Heart left ventricle (tissue), 16 donors: ENCODE results near the gene RIMS4. TPM values are rescaled to one million over a fixed set of nuclear protein-coding genes. Genes with fewer than 3 reads are reported as not detected.
"Not testable (repeated sequence)": the region's sequence is repeated elsewhere in the genome, so short reads cannot be mapped to it uniquely, and the experiment has no call there.

Experiments used
- ATAC-seq, 4 donors: fragments of 200-7000 bp; cut with Tn5 transposase; one replicate each; pipeline ENCODE4 v1.9.1; 2020 to 2022; ENCODE audit warnings: moderate library complexity in 4 of 4, mild to moderate bottlenecking in 3 of 4, moderate number of reproducible peaks in 1 of 4
- DNase-seq, 5 donors: peaks; one replicate each; pipeline ENCODE4 v3.0.0-alpha.2; 2020
- H3K27ac ChIP-seq, 12 donors: fragments of 200-600 bp; sonication (generic) in 4 of 12; one replicate each; pipeline versions ENCODE4 v1.5.0 to v1.8.0; 2016 to 2022; ENCODE audit warnings: mild to moderate bottlenecking in 2 of 12
- H3K27me3 ChIP-seq, 9 donors: fragments of 200-600 bp; sonication (generic) in 2 of 9; one replicate each; pipeline versions ENCODE4 v1.5.1 to v1.8.0; 2016 to 2022; ENCODE audit warnings: mild to moderate bottlenecking in 3 of 9
- H3K36me3 ChIP-seq, 9 donors: fragments of 200-600 bp; sonication (generic) in 2 of 9; one replicate each; pipeline versions ENCODE4 v1.5.0 to v1.8.0; 2018 to 2022; ENCODE audit warnings: mild to moderate bottlenecking in 2 of 9
- H3K4me1 ChIP-seq, 12 donors: fragments of 200-600 bp; sonication (generic) in 4 of 12; one replicate each; pipeline versions ENCODE4 v1.5.0 to v1.8.0; 2016 to 2022; ENCODE audit warnings: mild to moderate bottlenecking in 3 of 12
- H3K4me3 ChIP-seq, 12 donors: fragments of 200-600 bp; sonication (generic) in 4 of 12; one replicate each; pipeline versions ENCODE4 v1.5.0 to v1.8.0; 2017 to 2022; ENCODE audit warnings: mild to moderate bottlenecking in 9 of 12, moderate library complexity in 4 of 12
- H3K9me3 ChIP-seq, 12 donors: fragments of 200-600 bp; sonication (generic) in 4 of 12; one replicate each; pipeline versions ENCODE4 v1.5.0 to v1.8.0; 2016 to 2022; ENCODE audit warnings: mild to moderate bottlenecking in 1 of 12
- CTCF ChIP-seq, 12 donors: fragments of 200-600 bp; sonication (generic) in 4 of 12; IDR thresholded peaks; one replicate each; pipeline versions ENCODE4 v1.5.0 to v1.8.0; 2018 to 2022; ENCODE audit warnings: antibody characterized with exemption in 12 of 12, mild to moderate bottlenecking in 5 of 12
- POLR2A ChIP-seq, 2 donors: fragments of 450-650 bp; IDR thresholded peaks; one replicate each; pipeline ENCODE4 v1.6.1; 2017; ENCODE audit warnings: antibody characterized with exemption in 2 of 2, mild to moderate bottlenecking in 2 of 2, moderate library complexity in 2 of 2
- WGBS, 4 donors: extraction: QIAGEN DNeasy Blood & Tissue Kit in 2 of 4; methylation state at CpG; one replicate each; pipeline versions ENCODE4 v1.1.5 to v1.1.7; 2013 to 2018; 5-methylcytosine and 5-hydroxymethylcytosine counted together
- intact Hi-C, 10 donors: fragments of 100-400 bp; cut with DNase I; formaldehyde crosslinking; loops; one replicate each; pipeline versions ENCODE4 v1.11.1 to v1.14.2; 2022
- polyA plus RNA-seq, 2 donors: library from polyadenylated mRNA; stranded (reverse); fragments of 200-250 nt; gene quantifications; one replicate each; pipeline ENCODE4 v1.2.3, GENCODE V29; 2013
- total RNA-seq, 9 donors: library from RNA; depleted of rRNA in 2 of 9; stranded (reverse); fragments of >200 nt in 2 of 9; fragmentation: NEBNext Ultra II Directional in 3 of 9; extraction: Animal tissue kit (Norgen Biotek cat#: 25700) in 3 of 9; gene quantifications; one replicate each; pipeline versions ENCODE4 v1.1.0 to v1.2.4, GENCODE V29; 2016 to 2023
- donor health status: ischemic (EF 13 %, LVEDD 7.1; RV severe dilation, severe dysfunction).
- donor health status: healthy with polysubstance abuse.
- donor health status: DM: no; HTN: yes; CAD: no.
- donor health status: DM: no; HTN: no; CAD: no.
- donor health status: ischemic (EF 25% LVEDD 6.9; RV normal size, moderate dysfunction).
- donor health status: ischemic (EF 25% LVEDD 5.7; RV mildly dilated, moderate dysfunction).
- donor health status: healthy.
- donor health status: DM: yes; HTN: yes; CAD: no.
- donor health status: ischemic (EF 35%, LVEDD 5.7; RV mildly dilated, moderate dysfunction).
- donor health status: nonischemic (EF 11% LVEDD 7.7; RV severe dilation, severe dysfunction).
- donor health status: DM: yes; HTN: yes; CAD: no.
- donor health status: PGD.
- donor health status: ischemic (EF 29% LVEDD 5.4; RV normal size, mild dysfunction).
- donor health status: nonischemic (EF 23%, LVEDD 6.1; RV moderate dilation, normal function).

The RIMS4 gene
- total and polyA plus RNA-seq, 11 donors: 0.04 to 0.59 (median 0.11) TPM; not detected in 5

- Histone ChIP-seq H3K27ac (no peak overlapping the region), H3K4me1 (no peaks in the 10 kb centered on the region), H3K27me3 (peaks cover 0 to 22% (median 0%) of the 10 kb centered on the region in 9 donors), H3K36me3 (no peaks in the 10 kb centered on the region), H3K4me3 (no peak overlapping the region), H3K9me3 (peaks cover 0 to 9% (median 0%) of the 10 kb centered on the region in 12 donors)
- TF ChIP-seq CTCF (IDR thresholded peaks at IDR 0.05) (no peak), POLR2A (IDR thresholded peaks at IDR 0.05) (no peak)
- 85 to 93% (median 92%) methylated on average over 5 of the region's 5 CpGs for WGBS, 4 donors
- ATAC-seq (no peak), DNase-seq (no peak)
- intact Hi-C loops: no loop called here
These were observed 19.3 kb upstream of the RIMS4 start for GRCh38 chr20:44829688-44830087.

DNA sequence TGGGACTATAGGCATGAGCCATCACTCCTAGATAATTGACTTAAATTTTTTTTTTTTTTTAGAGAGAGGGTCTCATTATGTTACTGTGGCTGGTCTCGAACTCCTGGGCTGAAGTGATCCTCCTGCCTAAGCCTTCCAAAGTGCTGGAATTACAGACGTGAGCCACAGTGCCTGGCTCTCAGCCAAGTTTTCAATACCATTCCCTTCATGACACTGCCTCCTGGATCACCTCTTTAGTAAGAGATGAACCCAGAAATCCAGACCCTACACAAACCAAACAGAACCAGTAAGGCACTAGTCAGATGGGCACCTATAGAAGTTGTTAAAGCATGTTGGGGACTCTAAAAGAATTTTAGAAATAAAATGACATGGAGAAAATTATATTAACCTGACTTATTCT is 18.3 kb upstream of the RIMS4 start:
- Histone ChIP-seq H3K27ac (no peak overlapping the region), H3K36me3 (no peaks in the 10 kb centered on the region), H3K4me3 (no peak overlapping the region), H3K27me3 (peaks cover 0 to 22% (median 0%) of the 10 kb centered on the region in 9 donors), H3K9me3 (peaks cover 0 to 9% (median 0%) of the 10 kb centered on the region in 12 donors), H3K4me1 (no peaks in the 10 kb centered on the region)
- ATAC-seq (no peak), DNase-seq (no peak)
- TF ChIP-seq CTCF (IDR thresholded peaks at IDR 0.05) (no peak), POLR2A (IDR thresholded peaks at IDR 0.05) (no peak)
- 50 to 61% (median 53%) methylated on average over 2 of the region's 2 CpGs for WGBS, 4 donors
- intact Hi-C loops: no loop called here

DNA sequence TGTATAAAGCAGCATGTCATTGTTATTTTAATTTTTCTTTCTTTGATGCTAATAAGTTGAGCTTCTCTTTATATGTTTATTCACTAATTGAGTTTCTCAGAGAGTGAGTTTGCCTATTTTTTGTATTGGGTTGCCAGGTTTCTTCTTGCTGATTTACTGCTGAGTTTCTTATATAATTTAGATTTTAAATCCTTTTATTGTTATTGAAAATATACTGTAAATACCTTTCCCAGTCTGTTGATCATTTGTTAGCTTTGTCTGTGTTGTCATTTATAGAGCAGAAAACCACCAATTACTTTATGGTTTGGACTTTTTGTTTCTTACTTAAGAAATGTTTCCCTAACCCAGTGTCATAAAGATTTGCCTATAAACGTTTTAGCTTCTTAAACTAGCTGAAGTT is 17.1 kb upstream of the RIMS4 start:
- Histone ChIP-seq H3K9me3 (peaks cover 0 to 9% (median 0%) of the 10 kb centered on the region in 12 donors), H3K27ac (no peak overlapping the region), H3K36me3 (no peaks in the 10 kb centered on the region), H3K4me3 (no peak overlapping the region), H3K27me3 (peaks cover 0 to 22% (median 0%) of the 10 kb centered on the region in 9 donors), H3K4me1 (no peaks in the 10 kb centered on the region)
- 12 to 21% (median 14%) methylated on average over 1 of the region's 1 CpG for WGBS, 4 donors
- DNase-seq: no peak
- no peak for ATAC-seq
- TF ChIP-seq CTCF (IDR thresholded peaks at IDR 0.05) (no peak), POLR2A (IDR thresholded peaks at IDR 0.05) (no peak)
- intact Hi-C loops: no loop called here

DNA sequence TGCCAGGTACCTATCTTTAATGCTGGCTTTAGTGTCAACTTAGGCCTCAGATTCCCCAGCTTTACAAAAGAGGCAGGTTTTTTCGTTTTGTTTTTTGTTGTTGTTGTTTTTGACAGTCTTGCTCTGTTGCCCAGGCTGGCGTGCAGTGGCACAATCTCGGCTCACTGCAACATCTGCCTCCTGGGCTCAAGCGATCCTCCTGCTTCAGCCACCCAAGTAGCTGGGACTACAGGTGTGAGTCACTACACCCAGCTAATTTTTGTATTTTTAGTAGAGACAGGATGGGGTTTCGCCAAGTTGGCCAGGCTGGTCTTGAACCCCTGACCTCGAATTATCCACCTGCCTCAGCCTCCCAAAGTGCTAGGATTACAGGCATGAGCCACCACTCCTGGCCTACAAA is 11.2 kb upstream of the RIMS4 start:
- DNase-seq, intact Hi-C loops, H3K4me3 ChIP-seq, H3K27ac ChIP-seq, H3K9me3 ChIP-seq, ATAC-seq, H3K4me1 ChIP-seq, H3K27me3 ChIP-seq, H3K36me3 ChIP-seq: not testable (repeated sequence)
- WGBS, 4 donors: 87 to 97% (median 89%) methylated on average over 6 of the region's 6 CpGs

DNA sequence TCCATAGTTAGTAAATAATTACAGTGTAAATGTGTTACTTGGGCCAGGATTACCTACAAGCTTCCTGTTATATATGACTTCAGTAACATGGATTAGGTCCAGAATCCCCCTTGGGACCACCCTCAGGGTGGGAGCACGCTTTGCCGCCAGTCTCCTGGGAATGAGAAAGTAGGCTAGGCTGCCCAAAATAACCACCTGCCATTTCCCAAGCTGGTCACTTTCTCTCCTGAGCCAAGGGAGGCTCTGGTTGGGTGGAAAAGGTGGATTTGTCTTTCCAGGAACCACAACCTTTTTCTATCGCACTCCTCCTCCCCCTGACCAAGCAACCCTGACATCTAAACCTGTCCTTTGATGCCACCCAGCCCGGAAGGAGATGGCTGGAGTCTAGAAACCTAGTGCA is 9.6 kb upstream of the RIMS4 start:
- H3K36me3 ChIP-seq: no peaks in the 10 kb centered on the region
- H3K9me3 ChIP-seq: no peaks in the 10 kb centered on the region
- no peaks in the 10 kb centered on the region for H3K4me1 ChIP-seq
- intact Hi-C loops: no loop called here
- H3K4me3 ChIP-seq: no peak overlapping the region
- TF ChIP-seq POLR2A (IDR thresholded peaks at IDR 0.05) (no peak), CTCF (IDR thresholded peaks at IDR 0.05) (no peak)
- DNase-seq (no peak), ATAC-seq (no peak)
- WGBS, 4 donors: 60 to 69% (median 64%) methylated on average over 4 of the region's 4 CpGs
- H3K27ac ChIP-seq: no peak overlapping the region
- H3K27me3 ChIP-seq: no peaks in the 10 kb centered on the region
